ENCODE results near the gene OPN1SW.

Gene OPN1SW

GRCh38 chr7:128775744-128776474 lies at the start of gene OPN1SW:
Gene OPN1SW, minus strand, starts transcription at chr7:128775794. Its CDS starts 13 bp downstream, at chr7:128775781.
- DNase-seq = no peak

- no peak for DNase-seq
Observed at GRCh38 chr7:128821724-128822123, 46.1 kb upstream of the OPN1SW start.

- DNase-seq = no peak
Observed at GRCh38 chr7:128818694-128819093, 43.1 kb upstream of the OPN1SW start.

GRCh38 chr7:128815289-128815942 lies 39.8 kb upstream of the OPN1SW start:
- no peak for DNase-seq

GRCh38 chr7:128814499-128814898 lies 38.9 kb upstream of the OPN1SW start:
- no peak for DNase-seq

GRCh38 chr7:128812514-128813168 lies 37.0 kb upstream of the OPN1SW start:
- DNase-seq = no peak

- DNase-seq = no peak
Observed at GRCh38 chr7:128811631-128812430, 36.2 kb upstream of the OPN1SW start.

GRCh38 chr7:128810997-128811396 lies 35.4 kb upstream of the OPN1SW start:
- DNase-seq = no peak

GRCh38 chr7:128810473-128810872 lies 34.9 kb upstream of the OPN1SW start:
- DNase-seq = no peak

- no peak for DNase-seq
Observed at GRCh38 chr7:128809363-128809762, 33.8 kb upstream of the OPN1SW start.

GRCh38 chr7:128807191-128807590 lies 31.6 kb upstream of the OPN1SW start:
- no peak for DNase-seq

- DNase-seq = no peak
Observed at GRCh38 chr7:128805225-128805624, 29.6 kb upstream of the OPN1SW start.

- DNase-seq = no peak
Observed at GRCh38 chr7:128804484-128804883, 28.9 kb upstream of the OPN1SW start.

- DNase-seq = no peak
Observed at GRCh38 chr7:128801667-128802418, 26.2 kb upstream of the OPN1SW start.

GRCh38 chr7:128801003-128801402 lies 25.4 kb upstream of the OPN1SW start:
- DNase-seq = no peak

GRCh38 chr7:128800567-128800966 lies 25.0 kb upstream of the OPN1SW start:
- no peak for DNase-seq

- DNase-seq = no peak
Observed at GRCh38 chr7:128799451-128799850, 23.9 kb upstream of the OPN1SW start.

GRCh38 chr7:128796327-128796726 lies 20.7 kb upstream of the OPN1SW start:
- DNase-seq = no peak

GRCh38 chr7:128795129-128795528 lies 19.5 kb upstream of the OPN1SW start:
- no peak for DNase-seq

GRCh38 chr7:128794436-128794835 lies 18.8 kb upstream of the OPN1SW start:
- no peak for DNase-seq

- peak in 1 of 2 donors; percentile 17 for DNase-seq
Observed at GRCh38 chr7:128794020-128794419, 18.4 kb upstream of the OPN1SW start.

- no peak for DNase-seq
Observed at GRCh38 chr7:128793181-128793547, 17.6 kb upstream of the OPN1SW start.

All from CD4-positive, alpha-beta T cell treated with Interleukin-1 beta for 1 hour (primary cell).